ENCODE results near the gene PRR13.

- no peak for TF ChIP-seq POLR2A (IDR thresholded peaks at IDR 0.05)
- no peak for TF ChIP-seq POLR2AphosphoS5 (IDR thresholded peaks at IDR 0.05)
- TF ChIP-seq, protein P1, sequence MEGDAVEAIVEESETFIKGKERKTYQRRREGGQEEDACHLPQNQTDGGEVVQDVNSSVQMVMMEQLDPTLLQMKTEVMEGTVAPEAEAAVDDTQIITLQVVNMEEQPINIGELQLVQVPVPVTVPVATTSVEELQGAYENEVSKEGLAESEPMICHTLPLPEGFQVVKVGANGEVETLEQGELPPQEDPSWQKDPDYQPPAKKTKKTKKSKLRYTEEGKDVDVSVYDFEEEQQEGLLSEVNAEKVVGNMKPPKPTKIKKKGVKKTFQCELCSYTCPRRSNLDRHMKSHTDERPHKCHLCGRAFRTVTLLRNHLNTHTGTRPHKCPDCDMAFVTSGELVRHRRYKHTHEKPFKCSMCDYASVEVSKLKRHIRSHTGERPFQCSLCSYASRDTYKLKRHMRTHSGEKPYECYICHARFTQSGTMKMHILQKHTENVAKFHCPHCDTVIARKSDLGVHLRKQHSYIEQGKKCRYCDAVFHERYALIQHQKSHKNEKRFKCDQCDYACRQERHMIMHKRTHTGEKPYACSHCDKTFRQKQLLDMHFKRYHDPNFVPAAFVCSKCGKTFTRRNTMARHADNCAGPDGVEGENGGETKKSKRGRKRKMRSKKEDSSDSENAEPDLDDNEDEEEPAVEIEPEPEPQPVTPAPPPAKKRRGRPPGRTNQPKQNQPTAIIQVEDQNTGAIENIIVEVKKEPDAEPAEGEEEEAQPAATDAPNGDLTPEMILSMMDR (IDR thresholded peaks at IDR 0.05), result no peak
- TF ChIP-seq EP300 (IDR thresholded peaks at IDR 0.05; ENCODE audit: low read depth), result no peak
These were observed 2.4 kb downstream of the PRR13 start for GRCh38 chr12:53443955-53444354.

All from transverse colon (tissue), 4 donors.